ENCODE measurements around the gene CHIT1.

CHIT1 gene

DNA sequence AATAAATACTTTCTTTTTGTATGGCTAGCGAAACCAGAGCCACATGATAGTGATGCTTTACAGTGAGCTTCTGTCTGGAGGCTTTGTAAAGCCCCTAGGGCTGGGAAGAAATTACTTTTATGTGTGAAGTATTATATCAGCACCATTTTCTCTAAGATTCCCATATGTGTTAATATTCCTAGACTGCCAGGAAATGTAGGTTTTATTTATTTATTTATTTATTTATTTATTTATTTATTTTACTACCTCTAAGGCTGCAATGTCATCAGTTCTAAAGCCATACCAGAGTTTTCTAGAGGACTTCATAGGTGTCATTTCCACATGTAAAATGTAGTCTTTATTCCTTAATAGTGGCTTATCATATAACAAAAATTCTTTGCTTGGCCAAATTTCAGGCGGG lies 38.5 kb downstream of the CHIT1 start:
- DNase-seq (ENCODE audit: low read depth in 1 of 2, low spot score in 1 of 2), result no peak

DNA sequence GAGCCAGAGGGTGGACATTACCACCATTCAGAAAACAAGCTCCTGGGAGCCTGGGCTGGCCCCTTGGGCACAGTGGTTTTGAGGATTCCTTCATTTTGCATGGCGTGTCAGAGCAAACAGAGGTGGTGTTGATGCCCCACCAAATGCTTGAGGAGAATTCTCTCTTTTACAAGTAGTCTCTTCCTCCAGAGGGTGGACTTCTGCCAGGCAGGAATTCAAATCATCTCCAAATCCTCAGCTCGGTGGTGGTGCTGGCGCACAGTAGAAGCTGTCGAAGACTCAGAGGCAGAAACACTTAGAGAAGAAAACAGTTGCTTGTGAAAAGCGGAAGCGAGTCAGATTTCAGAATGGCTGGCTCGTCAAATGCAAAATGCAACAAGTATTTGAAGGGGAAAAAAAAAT lies 39.5 kb downstream of the CHIT1 start:
- no peak for DNase-seq (ENCODE audit: low read depth in 1 of 2, low spot score in 1 of 2)

DNA sequence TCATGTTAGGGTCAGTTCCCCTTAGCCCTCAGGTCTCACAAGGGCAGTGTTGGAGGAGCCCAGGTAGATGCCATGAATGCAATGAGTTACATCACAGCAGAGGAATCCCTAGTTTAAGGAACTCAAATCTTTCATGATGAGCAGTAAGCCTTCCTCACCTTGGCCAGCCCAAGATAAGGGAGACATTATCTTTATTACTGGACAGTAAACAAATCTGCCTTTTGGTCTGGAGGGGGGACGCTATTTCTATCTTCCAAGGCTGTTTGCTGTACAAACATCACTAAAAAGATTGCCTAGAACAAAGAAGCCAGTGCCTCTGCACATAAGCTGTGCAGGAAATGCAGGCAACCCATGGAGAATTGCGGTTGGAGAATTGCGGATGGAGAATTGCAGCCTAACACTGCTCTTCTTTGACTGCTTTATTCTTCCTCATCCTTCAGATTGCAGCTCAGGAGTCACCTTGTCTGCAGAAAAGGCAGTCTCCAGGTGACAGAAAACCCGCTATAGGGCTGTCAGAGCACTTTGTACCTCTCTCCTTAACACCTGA lies 40.7 kb downstream of the CHIT1 start:
- no peak for DNase-seq (ENCODE audit: low read depth in 1 of 2, low spot score in 1 of 2)

DNA sequence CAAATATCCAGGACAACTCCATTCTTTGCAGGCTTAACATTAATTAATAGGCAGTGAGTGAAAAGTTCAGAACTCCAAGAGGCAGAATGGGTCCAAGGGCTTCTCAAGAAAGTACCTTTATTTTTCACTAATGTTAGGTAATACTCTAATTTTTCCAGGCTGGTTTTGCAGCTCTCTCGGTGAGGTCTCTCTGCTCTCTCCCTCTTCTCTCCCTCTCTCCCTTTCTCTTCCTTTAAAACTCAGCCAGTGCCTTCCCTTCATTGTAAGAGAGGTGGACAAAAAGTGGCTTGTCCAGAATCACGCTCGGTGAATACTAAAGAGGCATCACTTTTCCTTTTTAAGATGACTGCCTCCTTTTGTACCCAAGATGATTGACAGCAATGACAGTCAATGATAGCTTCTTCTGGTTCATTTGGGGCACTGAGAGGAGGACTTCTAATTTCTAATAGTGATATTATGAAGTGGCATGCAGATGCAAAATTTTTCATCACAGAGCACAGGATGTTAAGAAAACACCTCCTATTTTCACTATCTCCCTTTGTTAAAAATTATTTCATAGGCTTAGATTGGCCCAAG lies 41.7 kb downstream of the CHIT1 start:
- DNase-seq (ENCODE audit: low read depth in 1 of 2, low spot score in 1 of 2), result no peak

DNA sequence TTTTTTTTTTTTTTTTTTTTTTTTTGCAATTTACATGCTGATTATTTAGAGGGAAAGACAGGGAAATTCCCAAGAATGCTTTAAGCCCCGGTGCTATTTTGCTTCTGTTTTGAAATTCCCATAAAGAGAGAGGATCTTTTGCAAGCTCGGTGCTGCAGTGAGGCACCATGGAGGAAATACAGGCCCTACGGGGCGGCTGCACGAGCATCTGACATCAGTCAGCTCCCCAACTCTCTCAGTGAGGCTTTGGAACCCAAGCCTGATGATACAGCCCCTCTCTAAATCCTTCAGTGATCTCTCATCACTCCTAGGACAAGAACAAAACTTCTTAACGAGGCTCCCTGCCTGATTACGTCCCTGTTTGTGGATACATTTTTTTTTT lies 42.2 kb downstream of the CHIT1 start:
- DNase-seq (ENCODE audit: low read depth in 1 of 2, low spot score in 1 of 2), result no peak

DNA sequence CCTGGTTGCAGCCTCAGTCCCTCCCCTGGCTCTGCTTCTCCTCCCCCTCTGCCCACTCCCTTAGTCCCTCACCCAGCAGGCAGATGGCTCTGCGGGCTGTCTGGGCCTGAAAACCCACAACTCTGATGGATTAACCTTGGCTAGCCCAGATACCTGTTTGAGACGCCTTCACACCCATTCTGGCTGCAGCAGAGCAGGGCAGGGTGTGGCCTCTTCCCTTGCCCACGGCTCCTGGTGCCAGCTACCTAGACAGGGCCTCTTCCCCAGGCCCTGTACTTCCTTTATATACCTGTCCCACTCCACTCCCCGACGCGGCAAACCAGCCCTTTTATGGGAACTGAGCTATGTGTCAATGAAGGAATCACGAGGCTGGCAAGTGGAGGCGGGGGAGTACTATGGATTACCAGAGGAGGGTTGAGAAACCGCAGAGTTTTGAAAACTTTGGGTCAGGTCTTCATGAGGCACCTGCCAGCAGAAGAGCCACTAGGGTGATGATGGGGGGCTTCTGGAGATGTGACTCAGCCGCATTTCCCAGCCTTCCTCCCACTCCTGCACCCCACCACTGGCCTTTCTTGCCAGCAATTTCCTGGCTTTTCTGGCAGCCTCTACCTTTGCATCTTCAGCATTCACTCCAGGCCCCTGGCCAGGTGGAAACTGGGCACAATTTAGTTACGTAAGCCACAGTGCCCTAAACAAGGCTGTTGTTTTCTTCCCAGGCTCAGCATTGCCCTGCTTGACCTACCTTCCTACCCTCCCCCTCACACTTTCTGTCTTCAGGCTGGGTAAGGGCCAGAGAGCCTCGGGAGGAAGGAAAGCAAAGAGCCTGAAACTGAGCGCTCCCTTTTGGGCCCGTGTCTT lies 42.8 kb downstream of the CHIT1 start, which contains the start of gene CHI3L1:
Gene CHI3L1 (minus strand): TSS at position 259 of the 858 bp plus-strand sequence. CDS start 81 bp downstream, at position 178.
- no peak for DNase-seq (ENCODE audit: low read depth in 1 of 2, low spot score in 1 of 2)

DNA sequence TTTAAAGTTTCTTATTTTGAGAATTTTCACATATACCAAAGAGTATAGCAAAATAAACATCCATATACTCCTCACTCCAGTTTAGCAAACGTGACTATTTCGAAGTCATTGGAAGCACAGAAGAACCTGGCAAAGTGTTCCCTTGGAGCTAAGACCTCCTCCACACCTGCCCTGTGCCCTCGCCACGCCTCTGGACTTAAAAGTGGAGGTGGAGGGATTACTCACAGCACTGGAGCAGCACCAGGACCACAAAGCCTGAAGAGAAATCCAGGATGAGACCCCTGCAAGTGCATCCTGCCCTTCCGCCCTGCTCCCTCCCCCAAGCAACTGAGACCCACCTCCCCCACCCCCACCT lies 43.4 kb downstream of the CHIT1 start:
- no peak for DNase-seq (ENCODE audit: low read depth in 1 of 2, low spot score in 1 of 2)

DNA sequence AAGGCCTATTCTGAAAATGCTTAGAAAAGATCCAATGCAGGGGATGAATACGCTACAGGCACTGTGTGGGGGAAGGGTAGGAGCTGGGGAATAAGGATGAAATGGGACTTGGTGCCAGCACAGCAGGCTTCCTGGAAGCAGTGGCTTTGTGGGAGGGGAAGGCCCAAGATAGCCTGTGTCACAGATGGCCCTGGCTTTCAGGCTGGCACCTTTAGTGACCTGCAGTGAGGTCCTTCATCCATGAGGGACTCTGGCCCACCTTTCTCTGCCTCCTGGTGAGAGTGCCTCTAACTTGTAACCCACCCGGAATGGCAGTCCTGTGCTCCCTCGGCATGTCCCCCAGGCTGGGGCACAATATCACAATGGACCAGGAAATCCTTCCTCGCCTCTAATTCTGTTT lies 43.9 kb downstream of the CHIT1 start:
- no peak for DNase-seq (ENCODE audit: low read depth in 1 of 2, low spot score in 1 of 2)

DNA sequence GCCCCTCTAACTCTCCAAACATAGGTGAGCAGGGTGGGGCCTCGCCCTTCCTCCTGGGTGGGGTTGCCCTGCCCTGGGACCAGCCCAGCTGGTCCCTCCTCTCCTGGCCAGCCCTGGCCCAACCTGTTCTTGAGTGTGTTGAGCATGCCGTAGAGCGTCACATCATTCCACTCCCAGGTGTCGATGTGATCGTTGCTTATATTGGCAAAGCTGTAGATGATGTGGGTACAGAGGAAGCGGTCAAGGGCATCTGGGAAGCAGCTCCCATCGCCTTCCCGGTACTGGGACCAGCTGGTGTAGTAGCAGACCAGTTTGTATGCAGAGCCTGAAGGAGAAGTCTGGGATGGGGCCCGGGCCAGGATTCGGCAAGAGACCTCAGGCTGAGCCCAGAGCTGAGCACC lies 44.4 kb downstream of the CHIT1 start:
- DNase-seq (ENCODE audit: low read depth in 1 of 2, low spot score in 1 of 2), result no peak

DNA sequence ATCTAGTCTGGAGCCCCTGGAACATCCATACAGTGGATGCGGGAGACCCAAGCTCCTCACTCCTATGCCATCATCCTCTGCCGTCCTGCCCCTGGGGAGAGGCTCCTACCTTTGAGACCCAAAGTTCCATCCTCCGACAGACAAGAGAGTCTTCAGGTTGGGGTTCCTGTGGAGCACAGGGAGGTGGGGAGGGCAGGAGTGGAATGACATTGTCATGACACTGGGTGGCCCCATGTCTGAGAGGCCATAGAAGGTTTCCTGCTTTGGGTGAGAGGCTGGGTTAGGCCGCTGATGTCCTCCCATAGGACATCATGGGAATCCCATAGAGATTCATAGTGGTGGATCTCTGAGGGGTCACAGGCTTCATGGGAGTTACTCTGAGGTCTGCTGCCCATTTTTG lies 45.0 kb downstream of the CHIT1 start:
- DNase-seq (ENCODE audit: low read depth in 1 of 2, low spot score in 1 of 2), result no peak

DNA sequence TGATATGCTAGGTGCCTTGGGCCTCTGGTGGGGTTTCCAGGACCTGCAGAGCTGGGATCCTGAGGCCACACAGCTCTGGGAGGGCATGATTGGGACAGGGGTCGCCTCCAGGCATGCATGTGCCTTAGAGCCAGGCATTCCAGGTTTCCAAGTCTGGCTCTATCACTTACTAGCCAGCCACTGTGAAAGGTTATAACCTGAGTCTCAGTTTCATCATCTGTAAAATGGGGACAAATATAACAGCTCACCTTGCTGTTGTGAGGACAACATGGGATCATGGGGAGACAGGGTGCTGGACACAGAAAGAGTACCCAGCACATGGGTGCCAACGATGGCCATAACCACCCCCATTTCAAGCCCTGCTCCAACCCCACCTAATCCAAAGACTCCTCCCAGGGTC lies 45.6 kb downstream of the CHIT1 start:
- DNase-seq (ENCODE audit: low read depth in 1 of 2, low spot score in 1 of 2), result no peak

DNA sequence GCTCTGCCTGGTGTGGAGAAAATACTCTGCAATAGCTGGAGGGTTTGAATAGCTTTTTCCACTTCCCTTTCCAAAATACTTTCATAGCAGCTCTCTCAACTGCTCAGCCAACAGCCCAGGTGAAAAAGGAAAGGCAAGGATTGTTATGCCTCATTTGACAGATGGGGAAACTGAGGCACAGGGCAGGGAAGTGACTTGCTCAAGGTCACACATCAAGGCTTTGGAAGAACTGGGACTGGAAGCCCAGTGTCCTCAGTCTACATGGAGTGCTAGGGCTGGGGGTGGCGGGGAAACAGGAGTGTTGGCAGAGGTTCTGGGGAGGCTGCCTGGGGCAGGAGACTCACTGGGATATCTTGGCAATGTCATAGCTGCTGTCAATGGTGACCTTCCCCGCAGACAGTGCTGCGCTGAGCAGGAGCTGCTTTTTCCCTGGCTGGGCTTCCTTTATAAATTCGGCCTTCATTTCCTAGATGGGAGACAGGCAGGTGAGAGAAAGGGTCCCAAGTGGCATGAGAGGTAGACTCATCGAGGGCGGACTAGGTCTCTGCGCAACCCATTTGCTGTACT lies 47.0 kb downstream of the CHIT1 start:
- no peak for DNase-seq (ENCODE audit: low read depth in 1 of 2, low spot score in 1 of 2)

DNA sequence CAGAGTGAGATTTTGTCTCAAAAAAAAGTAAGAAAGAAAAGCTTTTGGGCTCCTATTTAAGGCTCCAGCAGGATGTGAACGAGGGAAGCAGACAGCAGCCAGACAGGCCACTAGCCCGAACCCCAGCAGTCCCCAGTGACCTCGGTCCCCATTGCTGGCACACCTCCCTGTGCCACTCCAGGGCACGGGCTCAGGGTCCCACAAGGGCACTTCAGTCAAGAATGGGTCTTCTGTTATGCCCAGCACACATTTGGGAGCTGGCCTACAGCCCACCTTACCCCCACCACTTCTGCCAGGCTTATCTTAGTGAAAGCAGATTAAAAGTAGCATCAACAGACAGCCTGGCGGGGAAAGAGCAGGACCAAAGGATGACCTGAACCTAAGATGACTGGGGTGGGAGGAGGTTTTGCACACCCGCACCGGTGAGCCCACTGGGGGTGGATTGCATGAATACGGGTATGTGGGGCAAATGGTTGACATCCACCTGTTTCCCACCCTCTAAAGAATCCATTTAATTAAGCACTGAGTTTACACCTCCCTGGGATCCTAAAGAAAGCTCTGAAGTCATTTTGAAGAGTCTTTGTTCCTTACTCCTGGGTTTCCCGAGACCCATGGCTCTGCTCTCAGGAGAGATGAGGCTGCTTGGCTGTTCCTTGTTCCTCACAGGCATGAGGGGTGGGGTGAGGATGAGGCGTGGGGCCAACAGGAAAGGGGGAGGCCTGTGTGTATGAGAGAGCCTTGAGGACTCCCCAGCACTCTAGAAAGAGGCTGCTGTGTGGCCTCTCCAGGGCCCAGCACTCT lies 47.7 kb downstream of the CHIT1 start:
- no peak for DNase-seq (ENCODE audit: low read depth in 1 of 2, low spot score in 1 of 2)

DNA sequence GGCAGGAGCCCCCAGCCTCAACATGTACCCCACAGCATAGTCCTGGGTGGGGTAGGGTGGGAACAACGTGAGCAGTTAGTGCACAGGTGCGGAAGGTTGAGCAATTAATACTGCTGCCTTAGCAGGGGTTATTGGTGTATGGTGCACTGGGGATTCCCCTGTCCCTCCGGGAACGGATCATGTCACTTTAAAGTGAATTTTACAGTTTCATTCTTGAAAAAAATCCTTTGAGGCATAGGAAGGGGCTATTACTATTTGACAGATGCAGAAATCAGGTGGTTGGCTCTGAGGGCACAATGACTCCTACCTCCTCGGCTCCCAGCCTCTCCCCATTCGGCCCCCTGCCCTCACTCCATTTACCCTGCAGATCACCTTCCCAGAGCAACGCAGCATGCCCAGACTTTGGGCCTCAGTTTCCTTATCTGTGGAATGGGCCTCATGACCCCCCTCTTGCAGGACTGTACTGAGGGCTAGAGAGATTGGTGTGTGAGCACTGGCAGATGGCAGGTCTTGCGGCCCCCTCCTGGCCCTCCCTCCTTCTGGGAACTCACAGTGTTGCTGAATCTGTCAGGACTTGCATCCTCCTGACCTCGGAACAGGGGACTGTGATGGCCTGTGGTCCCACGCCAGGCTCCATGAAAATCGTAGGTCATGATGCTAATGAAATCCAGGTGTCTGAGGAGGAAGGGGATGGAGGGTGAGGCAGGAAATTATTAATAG lies 48.7 kb downstream of the CHIT1 start:
- no peak for DNase-seq (ENCODE audit: low read depth in 1 of 2, low spot score in 1 of 2)

DNA sequence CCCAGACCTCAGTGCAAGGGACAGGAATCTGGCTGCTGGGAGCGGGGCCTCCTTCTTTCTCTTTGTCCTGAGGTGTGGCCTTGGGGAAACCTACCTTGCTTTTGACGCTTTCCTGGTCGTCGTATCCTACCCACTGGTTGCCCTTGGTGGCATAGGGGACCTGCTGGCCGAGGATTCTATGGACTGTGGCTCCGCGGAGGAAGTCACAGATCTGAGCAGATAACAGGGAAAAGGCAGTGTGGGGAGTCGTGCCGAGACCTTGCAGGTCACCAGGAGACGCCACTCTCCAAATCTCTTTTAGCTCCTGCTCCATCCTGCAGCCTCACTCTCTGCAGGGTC lies 49.8 kb downstream of the CHIT1 start:
- no peak for DNase-seq (ENCODE audit: low read depth in 1 of 2, low spot score in 1 of 2)

DNA sequence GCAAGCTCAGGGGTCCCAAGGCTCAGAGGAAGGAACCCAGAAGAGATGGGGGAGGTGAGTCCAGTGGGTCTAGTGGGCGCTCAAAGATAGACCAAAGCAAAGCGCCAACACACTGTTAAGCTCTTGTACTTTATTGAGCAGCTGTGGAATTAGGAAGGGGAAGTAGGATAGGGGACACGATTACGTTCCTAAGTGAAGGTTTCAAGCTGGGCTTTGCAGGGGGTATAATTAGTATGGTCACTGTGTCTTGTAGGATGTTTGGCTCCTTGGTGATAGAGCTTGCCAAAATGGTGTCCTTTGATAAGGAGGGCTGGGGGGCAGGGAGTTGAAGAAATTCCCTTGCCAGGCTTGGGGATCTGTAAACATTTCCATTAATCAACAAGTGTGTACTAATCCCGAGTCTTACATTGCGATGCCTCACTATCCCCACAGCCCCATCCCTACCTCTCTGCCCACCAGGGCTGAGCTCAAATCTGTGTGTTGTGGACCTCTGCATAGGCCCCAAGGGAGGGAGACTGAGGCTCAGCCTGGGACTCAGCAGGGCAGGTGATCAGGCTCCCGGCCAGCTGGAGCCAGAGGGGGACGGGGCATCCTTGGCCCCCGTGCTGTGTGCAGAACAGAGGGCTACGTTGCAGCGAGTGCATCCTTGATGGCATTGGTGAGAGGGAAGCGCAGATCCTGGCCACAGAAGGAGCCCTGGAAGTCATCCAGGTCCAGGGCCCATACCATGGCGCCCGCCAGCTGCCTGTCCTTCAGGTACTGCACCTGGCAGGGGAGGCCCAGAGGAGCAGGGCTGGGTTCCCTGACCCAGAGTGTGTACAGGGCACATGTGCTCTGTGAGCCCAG lies 50.4 kb downstream of the CHIT1 start:
- DNase-seq (ENCODE audit: low read depth in 1 of 2, low spot score in 1 of 2), result no peak

DNA sequence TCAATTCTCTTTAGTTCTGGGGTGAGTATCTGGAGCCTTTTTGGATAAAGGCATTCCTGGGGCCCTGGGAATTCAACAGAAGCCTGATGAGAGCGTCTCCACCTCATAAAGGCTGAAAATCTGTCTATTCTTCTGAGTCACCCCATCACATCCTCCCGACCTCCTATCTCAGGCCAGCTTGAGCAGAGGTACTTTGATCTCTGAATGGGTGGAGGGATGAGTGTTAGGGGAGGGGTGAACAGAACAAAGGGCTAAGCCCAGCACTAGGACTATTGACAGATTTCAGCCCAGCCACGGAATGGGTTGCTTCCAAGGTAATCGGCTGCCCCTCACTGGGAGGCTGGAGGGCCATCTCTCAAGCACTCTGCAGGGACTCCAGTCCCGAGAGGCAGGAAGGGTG lies 51.4 kb downstream of the CHIT1 start:
- no peak for DNase-seq (ENCODE audit: low read depth in 1 of 2, low spot score in 1 of 2)

DNA sequence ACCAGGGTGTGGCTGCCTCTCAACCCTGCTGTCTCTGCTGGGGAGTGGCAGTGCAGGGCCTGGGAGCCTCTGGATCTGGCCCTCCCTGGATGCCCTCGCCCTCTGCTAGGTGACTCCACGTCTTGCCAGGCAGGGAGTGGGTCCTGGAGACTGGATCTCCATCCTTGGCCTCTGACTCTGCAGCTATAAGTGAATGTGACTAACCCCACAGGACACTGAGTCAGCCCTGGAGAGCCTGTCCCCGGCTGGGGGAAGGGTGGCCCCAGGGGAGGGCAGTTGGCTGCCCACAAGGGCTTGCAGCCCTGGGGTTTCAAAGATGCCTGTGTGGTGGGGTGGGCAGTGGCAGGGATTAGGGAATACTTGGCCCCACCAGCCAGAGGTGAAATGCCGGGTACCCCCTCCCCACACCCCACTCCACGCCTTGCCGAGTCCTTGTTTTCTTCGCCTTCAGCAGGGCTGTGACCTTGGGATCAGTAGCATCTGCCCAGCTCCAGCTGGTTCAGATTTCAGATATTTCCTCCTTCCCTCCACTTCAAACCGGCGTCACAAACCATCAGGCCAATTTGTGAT lies 51.9 kb downstream of the CHIT1 start:
- DNase-seq (ENCODE audit: low read depth in 1 of 2, low spot score in 1 of 2), result no peak

DNA sequence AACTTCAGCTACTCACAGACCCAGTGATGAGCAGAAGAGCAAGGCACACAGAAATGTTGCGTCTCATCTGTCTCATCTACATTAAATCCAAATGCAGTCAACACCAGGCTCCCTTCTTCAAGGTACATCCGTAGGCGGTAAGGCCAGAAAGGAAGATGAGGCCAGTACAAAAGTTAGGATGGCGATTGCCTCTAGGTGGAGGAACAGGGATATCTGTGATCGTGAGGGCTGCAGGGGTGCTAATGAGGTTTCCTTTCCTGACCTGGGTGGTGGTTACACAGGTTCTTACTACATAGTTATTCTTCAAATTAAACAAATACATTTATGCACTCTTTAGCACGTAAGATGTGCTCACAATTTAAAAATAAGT lies 52.5 kb downstream of the CHIT1 start:
- no peak for DNase-seq (ENCODE audit: low read depth in 1 of 2, low spot score in 1 of 2)
